GM12874 (cell line): Measurements from ENCODE around the gene PID1.

Source experiments
- TF ChIP-seq, protein P1 (sequence below): IDR thresholded peaks from 2 replicates; pipeline ENCODE4 v1.5.1; 2011; ENCODE audit warnings: low read depth, mild to moderate bottlenecking, control low read depth, low read length, moderate library complexity; ENCODE audit not compliant: insufficient read depth

The PID1 gene

GRCh38 chr2:229059331-229060033, 211.6 kb downstream of the PID1 start:
- TF ChIP-seq, protein P1, sequence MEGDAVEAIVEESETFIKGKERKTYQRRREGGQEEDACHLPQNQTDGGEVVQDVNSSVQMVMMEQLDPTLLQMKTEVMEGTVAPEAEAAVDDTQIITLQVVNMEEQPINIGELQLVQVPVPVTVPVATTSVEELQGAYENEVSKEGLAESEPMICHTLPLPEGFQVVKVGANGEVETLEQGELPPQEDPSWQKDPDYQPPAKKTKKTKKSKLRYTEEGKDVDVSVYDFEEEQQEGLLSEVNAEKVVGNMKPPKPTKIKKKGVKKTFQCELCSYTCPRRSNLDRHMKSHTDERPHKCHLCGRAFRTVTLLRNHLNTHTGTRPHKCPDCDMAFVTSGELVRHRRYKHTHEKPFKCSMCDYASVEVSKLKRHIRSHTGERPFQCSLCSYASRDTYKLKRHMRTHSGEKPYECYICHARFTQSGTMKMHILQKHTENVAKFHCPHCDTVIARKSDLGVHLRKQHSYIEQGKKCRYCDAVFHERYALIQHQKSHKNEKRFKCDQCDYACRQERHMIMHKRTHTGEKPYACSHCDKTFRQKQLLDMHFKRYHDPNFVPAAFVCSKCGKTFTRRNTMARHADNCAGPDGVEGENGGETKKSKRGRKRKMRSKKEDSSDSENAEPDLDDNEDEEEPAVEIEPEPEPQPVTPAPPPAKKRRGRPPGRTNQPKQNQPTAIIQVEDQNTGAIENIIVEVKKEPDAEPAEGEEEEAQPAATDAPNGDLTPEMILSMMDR: no peak

DNA sequence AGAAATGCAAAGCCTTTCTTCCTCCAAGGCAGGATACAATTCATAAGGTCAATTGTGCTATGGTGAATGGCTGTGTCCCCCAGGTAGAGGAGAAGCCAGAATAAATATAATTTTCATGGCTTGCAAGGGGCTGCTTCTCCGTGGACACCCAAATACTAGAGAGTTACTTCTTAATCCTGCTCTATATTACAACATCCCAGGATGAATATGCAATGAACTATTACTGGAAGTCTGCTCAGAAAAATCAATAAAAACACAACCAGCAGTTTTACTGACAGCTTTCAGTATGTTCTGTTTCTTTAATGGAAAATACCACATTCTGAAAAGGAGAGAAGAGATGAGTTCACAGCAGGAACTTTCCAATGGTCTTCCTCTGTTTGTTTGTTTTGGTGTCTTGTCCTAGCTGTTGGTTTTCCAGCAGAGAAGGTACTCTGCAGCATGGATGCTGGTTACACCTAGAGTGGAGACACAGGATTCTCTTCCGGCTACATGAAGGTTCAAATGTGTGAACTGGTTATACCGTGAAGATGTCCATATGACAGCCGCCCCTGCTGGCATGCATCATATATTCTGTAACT, 213.0 kb downstream of the PID1 start:
- TF ChIP-seq, protein P1: no peak

DNA sequence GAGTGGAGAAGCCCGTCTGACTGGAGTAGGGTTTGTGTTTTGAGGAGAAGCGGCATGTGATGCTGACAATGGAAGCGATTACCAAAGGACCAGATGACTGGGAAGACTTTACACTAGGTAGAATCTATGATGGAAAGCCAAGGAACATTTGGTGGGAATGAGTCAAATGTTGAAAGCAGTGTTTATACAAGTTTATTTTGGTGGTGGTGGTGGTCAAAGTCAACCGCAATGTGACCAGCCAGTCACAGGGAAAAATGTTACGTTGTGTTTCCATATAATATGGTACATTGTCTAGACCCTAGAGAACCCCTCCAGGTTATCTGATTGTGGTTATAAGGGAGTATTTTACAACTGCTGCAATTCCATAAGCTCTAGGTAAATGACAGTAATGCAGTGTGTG, 216.8 kb downstream of the PID1 start:
- TF ChIP-seq, protein P1: no peak

DNA sequence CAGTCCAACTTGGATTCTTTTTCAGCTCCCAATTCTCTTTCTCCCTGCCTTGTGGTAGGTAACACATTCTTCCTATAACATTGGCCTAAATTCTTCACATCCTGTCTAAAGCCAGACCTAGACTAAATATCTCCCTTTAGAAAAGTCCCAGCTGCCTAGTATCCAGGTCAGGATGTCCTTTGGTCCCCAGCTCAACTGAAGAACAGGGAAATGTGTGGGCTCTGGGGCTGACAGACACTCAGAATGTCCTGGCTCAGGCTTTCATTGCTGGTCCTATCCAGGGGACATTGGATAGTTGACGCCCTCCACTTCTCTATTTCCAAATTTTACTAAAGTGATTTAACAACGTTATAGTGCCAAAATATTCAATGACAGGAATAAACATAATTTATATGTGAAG, 219.3 kb downstream of the PID1 start:
- TF ChIP-seq, protein P1: no peak

DNA sequence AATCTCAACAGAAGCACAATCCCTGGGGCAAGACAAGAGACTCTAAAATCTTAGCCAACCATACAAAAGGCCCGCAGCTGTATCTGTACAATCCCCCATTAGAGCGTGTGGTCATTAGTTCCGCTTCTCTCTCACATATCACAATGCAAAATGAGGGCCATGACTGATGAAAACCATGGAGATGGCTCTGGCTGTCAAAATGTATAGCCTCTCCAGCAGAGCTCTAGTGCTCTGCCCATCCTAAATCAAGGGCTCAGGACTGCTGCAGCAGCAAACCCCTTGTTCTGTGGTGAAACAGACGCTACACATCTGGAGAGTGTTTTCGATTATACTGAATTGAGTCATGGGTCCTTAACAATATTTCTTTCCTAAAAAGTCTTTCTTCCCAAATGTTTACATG, 221.0 kb downstream of the PID1 start:
- TF ChIP-seq, protein P1: no peak

- TF ChIP-seq, protein P1: no peak
These were observed 223.0 kb downstream of the PID1 start for GRCh38 chr2:229048134-229048533.

DNA sequence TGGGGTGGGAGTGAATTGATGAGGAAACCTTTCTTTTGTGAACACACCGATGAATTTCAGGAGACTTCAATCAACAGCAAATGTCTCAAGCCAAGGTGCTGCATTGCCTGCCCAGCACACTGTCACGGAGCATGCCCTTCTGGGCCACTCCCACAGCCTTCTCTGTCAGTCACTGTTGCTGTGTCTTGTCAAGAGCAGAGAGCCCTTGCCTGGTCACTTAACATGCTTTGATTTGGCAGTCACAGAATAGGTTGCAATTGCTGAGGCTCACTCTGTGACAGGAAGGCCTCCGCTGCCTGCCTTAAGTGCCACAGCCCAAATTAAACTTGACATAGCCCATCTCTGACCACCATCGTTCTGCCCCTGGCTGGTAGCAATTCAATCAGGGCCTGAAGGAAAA, 225.4 kb downstream of the PID1 start:
- TF ChIP-seq, protein P1: no peak
